Central memory CD4-positive, alpha-beta T cell (primary cell): ENCODE data around the gene ERN1.
"Not testable (repeated sequence)": the region's sequence is repeated elsewhere in the genome, so short reads cannot be mapped to it uniquely, and the experiment has no call there.

Experiments used
- DNase-seq: peaks from one replicate; pipeline ENCODE4 v3.0.0; 2022
- total RNA-seq, 3 experiments: gene quantifications; one replicate each; lab custom pipeline; 2026; lab: John Stamatoyannopoulos, UW

The ERN1 gene
- 41.3 to 227 (median 185) reads per million in 3 experiments for total RNA-seq

DNA sequence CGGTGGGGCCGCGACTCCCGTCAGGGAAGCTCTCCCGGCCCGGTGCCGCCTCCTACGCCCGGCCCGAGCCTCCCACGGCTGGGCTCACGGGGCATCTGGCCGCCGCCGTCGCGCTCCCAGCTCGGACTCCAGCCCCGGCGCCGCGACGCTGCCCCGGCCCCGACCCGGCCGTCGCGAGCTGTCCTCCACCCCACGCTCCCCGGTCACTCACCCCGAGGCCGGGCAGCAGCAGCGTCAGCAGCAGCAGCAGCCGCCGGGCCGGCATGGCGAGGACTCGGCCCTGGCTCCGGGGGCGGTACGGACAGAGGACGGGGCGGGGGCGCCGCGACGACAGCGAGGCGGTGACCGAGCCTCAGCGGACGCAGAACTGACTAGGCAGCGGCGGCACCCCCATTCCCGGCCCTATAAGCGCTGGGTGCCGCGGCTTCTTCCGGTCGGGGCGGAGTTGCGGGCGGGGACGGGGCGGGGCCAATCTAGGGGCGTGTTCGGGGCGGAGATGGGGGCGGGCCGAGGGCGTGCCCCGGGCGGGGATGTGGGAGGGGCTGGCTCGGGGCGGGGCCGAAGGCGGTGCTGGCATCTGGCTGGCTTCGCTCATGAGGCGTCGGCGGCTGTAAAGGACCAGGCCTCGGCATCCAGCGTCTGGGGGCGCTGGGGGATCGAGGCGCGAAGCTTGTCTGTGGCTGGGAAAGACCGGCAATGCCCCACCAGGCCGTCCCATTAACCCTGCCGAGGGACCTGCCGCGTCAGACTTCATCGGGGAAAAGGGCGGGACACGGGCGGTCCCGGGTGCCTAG, at the start of gene ERN1:
Gene ERN1, minus strand, starts transcription at position 380 of the 794 bp plus-strand sequence. Its CDS starts 115 bp downstream, at position 265.
- peak; percentile 88 for DNase-seq

- DNase-seq = not testable (repeated sequence)
Observed at GRCh38 chr17:64179024-64179423, 49.1 kb upstream of the ERN1 start.

DNA sequence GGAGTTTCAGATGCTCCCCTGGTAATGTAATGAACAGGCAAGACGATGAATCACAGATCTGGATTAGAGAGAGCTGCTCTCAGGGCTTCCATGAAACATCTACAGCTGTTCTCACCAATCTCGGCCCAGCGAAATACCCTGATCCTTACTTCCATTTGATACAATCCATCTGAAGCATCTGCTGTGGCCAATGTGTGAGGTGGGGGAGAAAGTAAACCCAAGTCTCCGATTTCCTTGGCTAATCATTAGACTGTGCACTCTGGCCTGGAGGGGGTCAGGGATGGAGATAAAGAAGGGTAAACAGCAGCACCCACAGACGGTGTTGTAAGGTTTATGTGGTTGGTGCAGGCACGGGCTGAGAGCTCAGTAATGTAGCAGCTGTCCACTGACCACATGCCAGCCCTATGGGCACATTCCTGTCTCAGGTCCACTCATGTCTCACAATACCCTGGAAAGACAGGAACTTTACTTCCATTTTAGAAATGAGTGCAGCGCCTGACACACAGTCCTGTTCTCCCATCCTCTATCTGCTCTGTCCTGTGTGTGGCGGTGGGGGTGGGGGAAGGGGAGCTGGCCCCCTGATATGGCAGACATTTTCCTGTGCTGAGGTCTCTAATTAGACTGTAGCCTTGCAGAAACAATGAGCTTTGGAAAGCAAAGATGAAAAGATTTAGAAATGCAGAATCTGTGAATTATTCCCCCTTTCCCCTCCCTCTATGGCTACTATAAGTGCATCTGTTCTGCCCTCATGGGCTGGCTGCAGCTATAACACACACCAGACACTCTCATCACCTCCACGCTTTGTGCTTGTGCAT, 48.3 kb upstream of the ERN1 start:
- DNase-seq = no peak

DNA sequence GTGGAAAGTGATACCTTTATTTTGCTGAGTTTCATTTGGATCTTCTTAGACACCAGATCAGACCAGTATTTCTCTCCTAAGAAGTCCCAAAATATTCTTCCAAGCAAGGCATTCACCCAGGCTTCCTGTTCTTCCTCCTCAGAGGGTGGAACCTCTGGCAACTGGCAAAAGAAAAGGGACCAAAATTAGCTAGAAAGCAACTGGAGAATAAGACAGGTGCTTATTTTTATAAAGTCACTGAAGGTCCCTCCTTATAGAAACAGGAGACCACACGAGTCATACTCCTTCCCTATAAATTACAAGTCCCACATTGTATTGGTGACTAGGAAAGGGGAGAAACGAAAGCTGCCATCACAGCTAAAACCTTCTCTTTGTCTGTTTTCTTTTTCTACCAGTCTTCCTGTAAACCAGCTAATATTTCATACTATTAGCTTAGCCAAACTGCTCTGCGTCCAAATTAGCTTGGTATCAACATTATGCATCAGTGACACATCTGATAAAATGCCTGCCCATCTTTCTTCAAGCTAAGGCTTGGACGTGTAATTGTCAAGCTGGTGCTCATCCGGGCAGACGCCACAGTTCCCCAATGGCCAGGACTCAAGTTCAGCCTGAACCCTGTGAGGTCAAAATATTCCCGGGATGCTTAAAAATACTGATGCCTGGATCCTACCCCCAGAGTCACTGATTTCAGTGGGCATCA, 47.5 kb upstream of the ERN1 start:
- DNase-seq = no peak

GRCh38 chr17:64176556-64176955, 46.6 kb upstream of the ERN1 start:
- DNase-seq = no peak

DNA sequence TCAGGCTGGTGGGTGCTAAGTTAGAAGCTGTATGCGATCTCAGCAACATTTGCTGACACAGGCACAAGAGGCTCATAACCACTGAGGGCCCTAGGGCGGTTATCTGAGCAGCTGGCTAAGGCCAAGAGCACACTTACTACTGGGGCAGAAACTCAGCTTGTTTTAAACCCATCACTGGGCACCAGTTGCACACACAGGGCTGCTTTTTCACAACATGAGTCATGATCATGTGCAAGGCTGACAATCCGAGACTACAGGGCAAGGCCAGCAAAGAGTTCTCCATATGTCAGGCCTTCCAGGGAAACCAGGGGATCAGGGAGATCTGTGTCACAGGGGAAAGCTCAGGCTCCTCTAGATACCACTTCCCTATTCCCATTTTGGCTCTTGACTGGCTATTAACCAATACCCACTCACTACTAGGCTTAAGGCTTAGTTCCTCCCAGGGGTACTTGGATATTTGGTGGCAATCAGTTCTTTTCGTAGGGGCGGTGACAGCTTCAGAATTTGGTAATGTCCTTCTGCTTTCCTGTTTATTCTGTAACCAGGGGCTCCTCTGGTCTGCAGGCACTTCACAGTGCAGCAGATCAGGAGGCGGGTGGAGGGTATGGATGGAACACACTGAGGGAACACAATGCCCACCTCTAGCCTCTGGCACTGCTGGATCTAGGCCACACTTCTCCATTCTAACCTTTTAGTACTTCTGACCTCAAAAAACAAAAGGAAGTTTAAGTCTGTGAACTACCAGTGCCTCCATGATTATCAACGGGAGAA, 44.9 kb upstream of the ERN1 start:
- DNase-seq = no peak

DNA sequence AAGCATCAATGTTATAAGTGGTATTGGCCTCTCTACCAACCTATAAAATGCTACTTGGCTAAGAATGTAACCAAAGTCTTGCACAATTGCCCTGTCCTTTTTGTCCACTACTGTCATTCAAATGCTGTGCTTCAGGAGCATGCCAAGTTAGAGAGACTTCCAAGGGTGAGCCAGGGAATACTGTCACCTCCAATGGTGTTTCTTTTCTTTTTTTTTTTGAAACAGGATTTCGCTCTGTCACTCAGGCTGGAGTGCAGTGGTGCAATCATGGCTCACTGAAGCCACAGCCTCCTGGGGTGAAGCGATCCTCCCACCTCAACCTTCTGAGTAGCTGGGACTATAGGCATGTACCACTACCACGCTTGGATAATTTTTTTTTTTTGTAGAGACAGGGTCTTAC, 43.7 kb upstream of the ERN1 start:
- DNase-seq = no peak

GRCh38 chr17:64172510-64172909, 42.6 kb upstream of the ERN1 start:
- no peak for DNase-seq

DNA sequence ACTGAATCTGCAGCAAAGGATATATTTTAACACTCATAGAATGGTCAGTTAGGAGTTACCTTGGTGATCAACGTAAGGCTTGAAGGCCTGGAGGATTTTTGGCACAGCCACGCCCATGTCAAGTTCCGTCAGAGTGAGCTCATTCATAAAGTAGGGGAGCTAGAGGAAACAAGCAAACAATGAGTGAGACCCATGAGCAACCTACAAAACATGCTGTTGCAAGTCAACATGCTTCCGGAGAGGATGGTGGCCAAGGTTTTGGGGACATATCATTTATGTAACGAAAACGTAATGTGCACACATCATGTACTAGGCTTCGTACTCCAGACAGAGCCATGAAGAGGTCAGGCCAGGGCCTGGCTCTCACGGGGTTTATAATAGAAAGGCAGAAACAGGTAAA, 41.1 kb upstream of the ERN1 start:
- no peak for DNase-seq

GRCh38 chr17:64170286-64170685, 40.3 kb upstream of the ERN1 start:
- DNase-seq = no peak

DNA sequence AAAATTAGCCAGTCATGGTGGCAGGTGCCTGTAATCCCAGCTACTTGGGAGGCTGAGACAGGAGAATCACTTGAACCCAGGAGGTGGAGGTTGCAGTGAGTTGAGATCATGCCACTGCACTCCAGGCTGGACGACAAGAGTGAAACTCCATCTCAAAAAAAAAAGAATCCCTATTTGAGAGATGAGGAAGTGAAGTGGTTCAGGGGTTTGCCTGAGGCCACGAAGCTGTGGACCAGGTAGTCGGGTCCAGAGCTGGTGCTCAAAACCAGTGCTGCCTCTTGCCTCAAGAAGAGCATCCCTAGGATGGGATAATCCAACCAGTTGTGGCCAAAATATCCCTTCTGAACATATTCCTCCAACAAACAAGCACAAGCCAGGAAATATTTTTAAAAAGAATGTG, 37.7 kb upstream of the ERN1 start:
- DNase-seq = not testable (repeated sequence)

DNA sequence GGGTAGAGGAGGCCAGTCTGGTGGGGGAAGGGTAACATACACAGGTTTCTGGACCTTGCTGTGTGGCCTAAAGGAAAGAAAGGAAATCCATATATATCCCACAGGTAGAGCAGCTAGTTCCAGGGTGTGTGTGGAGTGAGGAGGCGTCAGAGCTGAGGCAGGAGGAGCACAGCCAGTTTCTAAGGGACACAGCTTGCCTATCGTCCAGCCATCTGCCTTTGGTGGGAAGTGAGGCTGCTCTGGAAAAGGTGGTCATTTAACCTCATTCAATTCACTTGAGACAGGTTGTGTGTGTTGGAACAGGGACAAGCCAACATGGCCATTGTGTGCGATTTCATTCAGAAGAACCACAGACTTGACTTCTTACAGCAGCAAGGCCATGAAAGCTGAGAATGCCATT, 36.9 kb upstream of the ERN1 start:
- DNase-seq = no peak

- DNase-seq = no peak
Observed at GRCh38 chr17:64165347-64165746, 35.4 kb upstream of the ERN1 start.

- no peak for DNase-seq
Observed at GRCh38 chr17:64164596-64165285, 34.8 kb upstream of the ERN1 start.

GRCh38 chr17:64163468-64163867, 33.5 kb upstream of the ERN1 start:
- DNase-seq = no peak

DNA sequence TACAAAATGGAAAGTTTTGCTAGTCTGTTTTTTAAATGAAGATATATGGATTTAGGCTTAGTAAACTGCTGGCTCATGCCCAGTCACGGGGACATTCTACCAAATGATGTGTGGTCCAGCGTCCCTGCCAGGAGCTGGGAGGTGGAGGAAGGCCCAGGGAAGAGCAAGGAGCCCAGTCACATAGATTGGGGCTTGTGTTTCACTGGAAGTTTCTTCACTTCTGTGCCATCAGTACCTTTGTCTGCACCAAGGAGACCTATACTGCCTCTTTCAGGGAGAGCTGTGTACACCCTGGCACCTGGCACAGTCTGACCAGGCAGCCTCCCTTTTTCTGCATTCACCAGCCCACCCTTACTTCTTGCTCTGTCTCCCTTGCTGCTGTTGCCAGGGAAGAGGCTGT, 32.6 kb upstream of the ERN1 start:
- no peak for DNase-seq

GRCh38 chr17:64161380-64162176, 31.6 kb upstream of the ERN1 start:
- no peak for DNase-seq

GRCh38 chr17:64160378-64160777, 30.4 kb upstream of the ERN1 start:
- DNase-seq = no peak

GRCh38 chr17:64158831-64159590, 29.1 kb upstream of the ERN1 start:
- DNase-seq = no peak

GRCh38 chr17:64158406-64158805, 28.5 kb upstream of the ERN1 start:
- DNase-seq = no peak
